NT2/D1 (cell line): Measurements from ENCODE around the gene TRAK2.

ENCODE experiments used
- SUZ12 ChIP-seq: IDR thresholded peaks from 2 replicates; pipeline ENCODE4 v1.6.1; 2011; ENCODE audit not compliant: insufficient read length, insufficient read depth; ENCODE audit errors: extremely low read depth
- YY1 ChIP-seq: IDR thresholded peaks from 2 replicates; pipeline ENCODE4 v1.6.1; 2011; ENCODE audit not compliant: insufficient read length, insufficient read depth

- TF ChIP-seq SUZ12 (no peak), YY1 (no peak)
These were observed 32.1 kb upstream of the TRAK2 start for GRCh38 chr2:201483342-201483741.
